DND-41 (cell line): ENCODE data around the gene OTOP3.

Experiments
- ATAC-seq: fragments of 200-7000 bp; cut with Tn5 transposase; 3 replicates; pipeline ENCODE4 v1.9.1; 2021; ENCODE audit warnings: low read depth; ENCODE audit not compliant: insufficient read depth
- DNase-seq: peaks from one replicate; pipeline ENCODE4 v3.0.0-alpha.2; 2020
- H2AFZ ChIP-seq: 2 replicates; pipeline ENCODE4 v1.6.0; 2012; ENCODE audit warnings: low read depth, low read length
- H3K27ac ChIP-seq: 2 replicates; pipeline ENCODE4 v1.5.1; 2012; ENCODE audit warnings: low read length, inconsistent platforms
- H3K27me3 ChIP-seq: fragments of 200-600 bp; sonication (generic); 2 replicates; pipeline ENCODE4 v1.6.0; 2012; ENCODE audit warnings: low read length, mild to moderate bottlenecking, inconsistent platforms; ENCODE audit not compliant: insufficient read depth, poor library complexity
- H3K36me3 ChIP-seq: 2 replicates; pipeline ENCODE4 v1.5.1; 2012; ENCODE audit warnings: low read length, inconsistent platforms; ENCODE audit not compliant: insufficient read depth
- H3K4me1 ChIP-seq: 2 replicates; pipeline ENCODE4 v1.5.1; 2012; ENCODE audit warnings: mild to moderate bottlenecking, low read length; ENCODE audit not compliant: insufficient read depth
- H3K4me2 ChIP-seq: 2 replicates; pipeline ENCODE4 v1.6.0; 2012; ENCODE audit warnings: mild to moderate bottlenecking, moderate library complexity, low read length, inconsistent platforms; ENCODE audit not compliant: insufficient read depth
- H3K4me3 ChIP-seq, 2 experiments: fragments of 200-600 bp in 1 of 2; shearing (Covaris generic) in 1 of 2; 2 replicates each; pipeline ENCODE4 v1.5.1; 2012 to 2016; ENCODE audit warnings: inconsistent platforms in 2 of 2, low read length in 2 of 2, mild to moderate bottlenecking in 2 of 2, low read depth in 1 of 2, moderate library complexity in 1 of 2
- H3K79me2 ChIP-seq: 2 replicates; pipeline ENCODE4 v1.6.0; 2012; ENCODE audit warnings: low read length, inconsistent platforms; ENCODE audit not compliant: insufficient read depth
- H3K9ac ChIP-seq: 2 replicates; pipeline ENCODE4 v1.6.0; 2012; ENCODE audit warnings: low read depth, mild to moderate bottlenecking, inconsistent platforms, low read length, moderate library complexity
- H3K9me3 ChIP-seq: 2 replicates; pipeline ENCODE4 v1.5.1; 2012; ENCODE audit warnings: low read length, moderate library complexity, mild to moderate bottlenecking, inconsistent platforms; ENCODE audit not compliant: insufficient read depth, severe bottlenecking
- H4K20me1 ChIP-seq: 2 replicates; pipeline ENCODE4 v1.6.0; 2012; ENCODE audit warnings: low read length; ENCODE audit not compliant: insufficient read depth
- EZH2 ChIP-seq: IDR thresholded peaks from 3 replicates; pipeline ENCODE4 v1.6.1; 2012; ENCODE audit warnings: borderline replicate concordance, low read depth, mild to moderate bottlenecking, moderate library complexity, low read length, inconsistent platforms; ENCODE audit not compliant: severe bottlenecking
- TF ChIP-seq, protein P1 (sequence below): IDR thresholded peaks from 2 replicates; pipeline ENCODE4 v1.5.1; 2012; ENCODE audit warnings: borderline replicate concordance, low read length, moderate library complexity, mild to moderate bottlenecking; ENCODE audit not compliant: poor library complexity, severe bottlenecking; ENCODE audit errors: extremely low read depth

OTOP3 gene

DNA sequence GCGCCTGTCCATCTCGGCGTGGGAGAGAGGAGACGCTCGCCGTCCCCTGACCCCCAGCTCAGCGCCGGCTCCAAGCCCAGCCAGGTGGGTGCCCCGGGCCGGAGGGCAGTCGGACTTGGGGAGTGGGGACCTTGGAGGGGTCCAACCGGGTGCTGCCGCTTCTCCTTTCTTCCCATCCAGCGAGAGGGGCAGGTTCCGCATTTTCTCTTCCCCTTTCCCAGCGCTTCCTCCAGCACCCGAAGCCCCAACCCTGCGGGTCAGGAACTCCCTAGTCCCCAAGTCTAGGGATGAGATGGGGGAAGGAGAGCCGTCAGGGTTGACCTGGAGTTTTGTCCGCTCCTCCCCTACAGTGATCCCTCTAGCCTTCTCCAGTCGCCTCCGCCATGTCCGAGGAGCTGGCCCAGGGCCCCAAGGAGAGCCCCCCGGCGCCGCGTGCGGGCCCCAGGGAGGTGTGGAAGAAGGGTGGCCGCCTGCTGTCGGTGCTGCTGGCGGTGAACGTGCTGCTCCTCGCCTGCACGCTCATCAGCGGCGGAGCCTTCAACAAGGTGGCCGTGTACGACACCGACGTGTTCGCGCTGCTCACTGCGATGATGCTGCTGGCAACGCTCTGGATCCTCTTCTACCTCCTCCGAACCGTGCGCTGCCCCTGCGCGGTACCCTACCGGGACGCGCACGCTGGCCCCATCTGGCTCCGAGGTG lies 11.3 kb upstream of the OTOP3 start, which contains the start of gene OTOP2:
Gene OTOP2, plus strand, starts transcription at position 24 of the 699 bp plus-strand sequence. Its CDS starts 360 bp downstream, at position 384.
- H3K27ac ChIP-seq: no peak within 1 kb of the TSS
- peaks cover 24% of the 10 kb centered on the region for H3K27me3 ChIP-seq
- no peak within 1 kb of the TSS for H3K9ac ChIP-seq
- DNase-seq (no peak), ATAC-seq (no peak)
- H3K9me3 ChIP-seq: no peaks in the 10 kb centered on the region
- H3K4me1 ChIP-seq: no peaks in the 10 kb centered on the region
- H3K4me2 ChIP-seq: no peak within 1 kb of the TSS
- no peaks in the 10 kb centered on the region for H3K36me3 ChIP-seq
- no peak for TF ChIP-seq EZH2
- TF ChIP-seq, protein P1, sequence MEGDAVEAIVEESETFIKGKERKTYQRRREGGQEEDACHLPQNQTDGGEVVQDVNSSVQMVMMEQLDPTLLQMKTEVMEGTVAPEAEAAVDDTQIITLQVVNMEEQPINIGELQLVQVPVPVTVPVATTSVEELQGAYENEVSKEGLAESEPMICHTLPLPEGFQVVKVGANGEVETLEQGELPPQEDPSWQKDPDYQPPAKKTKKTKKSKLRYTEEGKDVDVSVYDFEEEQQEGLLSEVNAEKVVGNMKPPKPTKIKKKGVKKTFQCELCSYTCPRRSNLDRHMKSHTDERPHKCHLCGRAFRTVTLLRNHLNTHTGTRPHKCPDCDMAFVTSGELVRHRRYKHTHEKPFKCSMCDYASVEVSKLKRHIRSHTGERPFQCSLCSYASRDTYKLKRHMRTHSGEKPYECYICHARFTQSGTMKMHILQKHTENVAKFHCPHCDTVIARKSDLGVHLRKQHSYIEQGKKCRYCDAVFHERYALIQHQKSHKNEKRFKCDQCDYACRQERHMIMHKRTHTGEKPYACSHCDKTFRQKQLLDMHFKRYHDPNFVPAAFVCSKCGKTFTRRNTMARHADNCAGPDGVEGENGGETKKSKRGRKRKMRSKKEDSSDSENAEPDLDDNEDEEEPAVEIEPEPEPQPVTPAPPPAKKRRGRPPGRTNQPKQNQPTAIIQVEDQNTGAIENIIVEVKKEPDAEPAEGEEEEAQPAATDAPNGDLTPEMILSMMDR: no peak
- no peak within 1 kb of the TSS for H3K4me3 ChIP-seq
- no peaks in the 10 kb centered on the region for H3K79me2 ChIP-seq
- H4K20me1 ChIP-seq: no peaks in the 10 kb centered on the region; the same call in 1 of the 2 replicates
- no peak within 1 kb of the TSS for H2AFZ ChIP-seq

DNA sequence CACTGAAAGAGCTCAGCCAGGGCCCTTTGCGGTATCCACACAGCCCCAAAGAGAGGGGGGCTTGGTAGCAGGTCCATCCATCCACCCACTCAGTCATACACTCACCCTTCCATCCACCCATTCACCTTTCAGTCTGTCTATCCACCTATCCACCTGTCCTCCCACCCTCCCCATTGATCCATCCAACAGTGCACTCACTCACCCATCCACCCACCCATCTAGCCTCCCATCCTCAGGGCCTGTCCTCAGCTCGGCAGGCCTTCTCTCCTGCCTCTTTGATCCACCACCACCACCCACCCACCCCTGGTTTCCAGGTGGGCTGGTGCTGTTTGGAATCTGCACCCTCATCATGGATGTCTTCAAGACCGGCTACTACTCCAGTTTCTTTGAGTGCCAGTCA lies 10.5 kb upstream of the OTOP3 start:
- DNase-seq (no peak), ATAC-seq (no peak)
- no peaks in the 10 kb centered on the region for H3K79me2 ChIP-seq
- H3K4me2 ChIP-seq: no peak overlapping the region
- H3K4me1 ChIP-seq: no peaks in the 10 kb centered on the region
- no peaks in the 10 kb centered on the region for H3K36me3 ChIP-seq
- no peaks in the 10 kb centered on the region; the same call in 1 of the 2 replicates for H4K20me1 ChIP-seq
- no peak for TF ChIP-seq EZH2
- TF ChIP-seq, protein P1: no peak
- H3K27me3 ChIP-seq: peaks cover 24% of the 10 kb centered on the region
- no peak overlapping the region for H3K27ac ChIP-seq
- no peak overlapping the region for H2AFZ ChIP-seq
- no peak overlapping the region for H3K9ac ChIP-seq
- no peak overlapping the region for H3K4me3 ChIP-seq
- no peaks in the 10 kb centered on the region for H3K9me3 ChIP-seq

- no peaks in the 10 kb centered on the region for H3K36me3 ChIP-seq
- TF ChIP-seq, protein P1: no peak
- TF ChIP-seq EZH2: no peak
- no peak overlapping the region for H3K4me2 ChIP-seq
- DNase-seq (no peak), ATAC-seq (no peak)
- H4K20me1 ChIP-seq: no peaks in the 10 kb centered on the region; the same call in 1 of the 2 replicates
- no peak overlapping the region for H2AFZ ChIP-seq
- H3K9me3 ChIP-seq: no peaks in the 10 kb centered on the region
- no peaks in the 10 kb centered on the region for H3K79me2 ChIP-seq
- no peak overlapping the region for H3K9ac ChIP-seq
- H3K4me3 ChIP-seq: no peak overlapping the region
- no peak overlapping the region for H3K27ac ChIP-seq
- no peaks in the 10 kb centered on the region for H3K4me1 ChIP-seq
- peaks cover 18% of the 10 kb centered on the region for H3K27me3 ChIP-seq
Measured at GRCh38 chr17:74928786-74929185, 6.9 kb upstream of the OTOP3 start.
